SW480 (cell line): ENCODE results near the gene PRICKLE2.
A peak's percentile ranks its signal among the peaks of the same experiment; 100 is the strongest.

Source experiments
- DNase-seq: peaks from one replicate; pipeline ENCODE4 v3.0.0-alpha.2; 2016; ENCODE audit warnings: low spot score

The PRICKLE2 gene

DNA sequence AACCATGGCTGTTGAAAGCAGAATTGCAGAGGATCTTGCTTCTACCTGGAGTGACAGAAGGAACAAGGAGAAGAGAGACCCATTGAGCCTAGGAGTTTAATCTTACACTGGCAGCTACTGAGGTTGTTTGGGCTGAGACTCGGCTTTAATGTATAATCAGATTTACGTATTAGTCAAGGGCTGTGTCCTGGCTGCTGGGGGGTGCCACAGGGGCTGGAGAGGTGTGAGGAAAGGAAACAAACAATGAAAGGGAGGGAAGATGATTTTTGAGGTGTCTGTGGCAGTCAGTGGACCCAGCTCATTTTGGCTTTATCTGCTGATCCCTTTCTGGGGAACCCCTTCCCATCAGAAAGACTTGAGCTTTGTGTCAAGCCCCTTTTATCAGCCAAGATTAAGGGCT, 95.7 kb downstream of the PRICKLE2 start:
- no peak for DNase-seq

DNA sequence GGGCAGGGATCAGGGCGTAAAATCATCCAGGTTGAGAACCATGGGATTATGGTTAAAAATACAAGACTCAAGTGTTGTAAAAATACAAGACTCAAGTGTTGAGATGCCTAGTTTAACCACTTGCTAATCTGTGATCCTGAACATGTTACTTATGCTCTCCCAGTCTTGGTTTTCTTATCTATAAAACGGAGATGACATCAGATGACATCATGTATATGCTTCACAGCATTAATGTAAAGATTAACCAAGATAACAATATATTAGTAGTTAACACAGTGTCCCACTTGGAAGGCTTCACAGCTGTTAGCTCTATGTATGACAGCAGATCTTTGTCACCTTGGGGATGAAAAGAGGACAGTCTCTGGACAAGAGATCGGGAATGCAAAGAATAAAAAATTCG, 96.2 kb downstream of the PRICKLE2 start:
- no peak for DNase-seq

DNA sequence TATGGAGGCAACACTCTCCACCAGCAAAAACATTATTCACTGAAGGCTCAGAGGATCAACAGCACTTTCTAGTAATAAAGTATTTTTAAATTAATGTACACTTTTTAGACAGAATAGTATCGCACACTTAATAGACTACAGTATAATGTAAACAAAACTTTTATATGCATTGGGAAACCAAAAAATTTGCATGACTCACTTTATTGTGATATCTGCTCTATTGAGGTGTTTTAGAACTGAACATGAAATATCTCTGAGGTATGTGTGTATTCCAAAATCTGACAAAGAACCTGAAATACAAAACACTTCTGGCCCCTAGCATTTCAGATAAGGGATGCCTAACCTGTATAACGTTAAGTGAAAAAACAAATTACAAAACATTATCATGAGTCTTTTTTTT, 99.7 kb downstream of the PRICKLE2 start:
- no peak for DNase-seq

DNA sequence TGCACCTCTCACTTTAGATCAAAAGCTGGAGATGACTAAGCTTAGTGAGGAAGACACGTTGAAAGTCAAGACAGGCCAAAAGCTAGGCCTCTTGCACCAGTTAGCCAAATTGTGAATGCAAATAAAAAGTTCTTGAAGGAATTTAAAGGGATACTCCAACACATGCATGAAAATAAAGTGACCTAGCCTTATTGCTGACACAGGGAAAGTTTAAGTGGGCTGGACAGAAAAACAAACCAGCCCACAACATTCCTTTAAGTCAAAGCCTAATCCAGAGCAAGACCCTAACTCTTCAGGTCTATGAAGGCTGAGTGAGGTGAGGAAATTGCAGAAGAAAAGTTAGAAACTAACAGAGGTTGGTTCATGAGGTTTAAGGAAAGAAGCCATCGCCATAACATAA, 101.3 kb downstream of the PRICKLE2 start:
- no peak for DNase-seq

DNA sequence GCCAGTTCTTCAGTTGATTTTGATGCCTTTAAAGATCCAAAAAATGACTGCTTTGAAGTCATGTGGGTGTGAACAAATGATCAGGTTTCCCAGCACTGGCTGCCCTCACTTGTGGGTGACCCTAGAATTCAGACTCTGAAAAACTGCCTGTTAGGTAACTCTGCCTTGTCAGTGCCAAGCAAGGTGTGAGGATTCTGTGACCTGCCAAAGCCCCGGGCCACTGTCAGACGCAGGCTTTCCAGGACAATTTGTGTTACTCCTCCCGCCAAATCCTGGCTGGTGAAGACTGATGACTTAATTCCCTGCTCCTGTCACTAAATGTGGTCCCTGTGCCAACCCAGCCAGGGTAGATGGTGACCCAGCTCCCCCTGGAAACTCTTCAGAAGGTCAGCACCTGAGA, 102.8 kb downstream of the PRICKLE2 start:
- DNase-seq = no peak

DNA sequence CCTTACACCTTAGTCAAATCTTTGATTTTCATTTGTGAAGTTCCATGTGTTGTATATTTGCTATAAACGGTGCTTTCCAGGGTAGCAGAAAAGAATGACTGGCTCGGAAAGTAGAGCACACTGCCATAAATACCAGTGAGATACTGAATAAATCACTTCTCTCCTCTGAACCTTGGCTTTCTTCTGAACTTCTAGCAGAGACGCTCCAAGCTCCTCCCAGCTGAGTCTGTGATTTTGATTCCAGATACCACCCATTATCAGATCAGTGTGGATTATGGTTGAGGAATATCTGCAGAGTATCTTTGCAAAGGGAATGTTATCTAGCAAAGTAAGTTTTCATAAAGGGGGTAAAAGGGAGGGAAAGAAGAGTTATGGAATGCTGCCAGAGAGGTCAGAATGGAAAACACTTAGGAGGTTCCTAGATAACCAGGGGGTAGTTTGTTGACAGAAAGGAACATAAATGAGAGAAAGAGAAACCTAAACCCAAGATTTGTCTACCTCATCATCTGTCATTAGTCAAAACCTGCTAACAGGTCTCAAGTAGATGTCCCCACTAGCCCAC, 103.4 kb downstream of the PRICKLE2 start:
- no peak for DNase-seq

DNA sequence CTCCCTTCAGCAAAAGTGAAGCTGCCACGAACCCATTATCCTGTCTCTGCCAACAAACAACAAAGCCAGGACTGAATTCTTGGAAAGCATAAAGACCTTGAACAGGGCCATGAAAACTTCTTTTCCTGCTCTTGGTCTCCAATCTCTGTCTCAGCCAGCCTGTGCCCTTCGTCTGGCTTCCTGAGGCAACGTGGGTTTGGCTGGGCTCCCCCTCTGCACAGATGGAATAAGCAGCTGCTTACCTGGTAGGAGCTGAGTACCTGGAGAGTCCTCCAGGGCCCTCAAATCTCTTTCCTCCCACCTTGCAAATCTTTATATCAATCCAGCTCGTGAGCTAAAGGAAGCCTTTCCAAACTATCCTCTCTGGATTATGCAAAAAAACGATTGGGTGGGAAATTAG, 104.4 kb downstream of the PRICKLE2 start:
- no peak for DNase-seq

DNA sequence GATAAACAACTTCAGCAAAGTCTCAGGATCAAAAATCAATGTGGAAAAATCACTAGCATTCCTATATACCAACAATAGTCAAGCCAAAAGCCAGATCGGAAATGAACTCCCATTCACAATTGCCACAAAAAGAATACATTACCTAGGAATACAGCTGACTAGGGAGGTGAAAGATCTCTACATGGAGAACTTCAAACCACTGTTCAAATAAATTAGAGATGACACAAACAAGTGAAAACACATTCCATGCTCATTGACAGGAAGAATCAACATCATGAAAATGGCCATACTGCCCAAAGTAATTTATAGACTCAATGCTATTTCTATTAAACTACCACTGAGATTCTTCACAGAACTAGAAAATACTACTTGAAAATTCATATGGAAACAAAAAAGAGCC, 107.8 kb downstream of the PRICKLE2 start:
- DNase-seq = no peak

DNA sequence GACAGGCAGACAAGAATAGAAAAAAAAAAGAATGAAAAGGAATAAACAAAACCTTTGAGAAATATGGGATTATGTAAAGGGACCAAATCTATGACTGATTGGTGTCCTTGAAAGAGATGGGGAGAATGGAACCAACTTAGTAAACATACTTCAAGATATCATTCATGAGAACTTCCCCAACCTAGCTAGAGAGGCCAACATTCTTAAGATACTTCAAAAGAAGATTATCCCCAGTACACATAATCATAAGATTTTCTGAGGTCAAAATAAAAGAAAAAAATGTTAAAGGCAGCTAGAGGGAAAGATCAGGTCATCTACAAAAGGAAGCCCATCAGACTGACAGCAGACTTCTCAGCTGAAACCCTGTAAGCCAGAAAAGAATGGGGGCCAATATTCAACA, 110.6 kb downstream of the PRICKLE2 start:
- no peak for DNase-seq

DNA sequence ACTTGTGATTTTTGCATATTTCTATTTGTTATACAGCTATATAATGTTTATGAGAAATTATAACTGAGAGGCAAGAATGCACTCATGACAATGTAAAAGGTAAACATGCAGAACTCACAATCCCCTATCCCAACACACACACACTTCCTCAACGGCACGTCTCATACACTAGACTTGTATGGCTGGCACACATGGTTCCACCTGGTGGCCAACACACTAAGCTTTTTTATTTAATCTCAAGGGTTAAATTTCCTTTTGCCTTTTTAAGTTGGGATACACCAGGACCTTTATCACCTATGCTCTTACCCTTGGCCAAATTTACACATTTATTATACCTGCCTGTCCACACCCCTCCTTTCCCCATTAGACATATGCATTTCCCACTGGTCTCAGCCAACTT, 113.4 kb downstream of the PRICKLE2 start:
- no peak for DNase-seq

DNA sequence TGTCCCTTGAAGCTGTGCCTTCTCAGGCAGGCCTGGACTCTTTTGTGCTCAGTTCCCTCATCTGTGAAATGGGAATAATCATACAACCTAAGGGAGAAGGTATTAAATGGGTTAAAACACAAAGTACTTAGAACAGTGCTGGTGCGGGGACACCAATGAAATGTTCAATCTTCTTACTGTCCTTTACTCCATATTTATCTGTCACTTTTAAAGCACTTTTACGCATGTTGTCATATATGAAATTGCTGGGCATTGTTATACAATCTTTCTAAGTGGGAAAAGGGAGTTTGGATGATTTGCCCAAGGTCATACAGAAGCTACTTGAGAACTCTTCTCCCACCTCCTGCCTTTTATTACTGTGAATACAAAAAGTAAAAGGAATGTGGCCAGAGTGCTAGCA, 114.2 kb downstream of the PRICKLE2 start:
- DNase-seq = no peak

DNA sequence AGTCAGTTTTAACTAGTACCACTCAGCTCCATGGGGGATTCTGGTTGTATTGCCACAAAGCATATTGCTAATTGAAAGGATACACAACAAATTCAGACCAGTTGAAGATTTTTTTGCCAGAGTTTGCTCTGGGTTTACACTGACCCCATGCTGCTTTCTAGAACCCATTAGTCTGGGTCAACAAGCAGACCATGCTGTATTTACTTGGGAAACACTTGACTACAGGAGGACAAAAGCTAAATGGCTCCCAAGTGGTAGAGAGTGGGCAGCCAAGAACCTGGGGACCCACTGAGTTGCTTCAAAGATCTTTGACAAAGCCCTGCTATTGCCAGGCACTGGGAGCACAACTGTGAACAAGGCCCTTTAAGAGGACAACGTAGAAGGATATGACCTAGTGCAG, 115.2 kb downstream of the PRICKLE2 start:
- peak; percentile 5 for DNase-seq

DNA sequence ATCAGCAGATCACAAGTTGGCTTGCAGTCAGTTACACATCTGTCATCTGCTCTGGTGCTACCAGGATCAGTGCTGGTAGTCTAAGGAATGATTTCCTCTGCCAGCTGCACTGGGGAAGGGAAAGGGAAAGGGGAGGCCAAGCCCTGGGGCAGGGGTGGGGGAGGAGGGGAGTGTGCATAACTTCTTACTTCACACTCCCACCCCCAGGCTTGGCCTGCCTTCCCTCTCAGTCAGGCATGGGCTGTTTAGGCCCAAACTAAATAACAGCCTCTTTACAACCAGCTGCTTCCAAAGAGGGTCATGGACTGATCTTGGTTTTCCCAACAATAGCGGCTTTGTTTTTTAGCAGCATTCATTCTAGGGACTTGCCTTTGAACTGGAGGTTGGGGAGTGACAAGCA, 115.8 kb downstream of the PRICKLE2 start:
- peak; percentile 93 for DNase-seq

DNA sequence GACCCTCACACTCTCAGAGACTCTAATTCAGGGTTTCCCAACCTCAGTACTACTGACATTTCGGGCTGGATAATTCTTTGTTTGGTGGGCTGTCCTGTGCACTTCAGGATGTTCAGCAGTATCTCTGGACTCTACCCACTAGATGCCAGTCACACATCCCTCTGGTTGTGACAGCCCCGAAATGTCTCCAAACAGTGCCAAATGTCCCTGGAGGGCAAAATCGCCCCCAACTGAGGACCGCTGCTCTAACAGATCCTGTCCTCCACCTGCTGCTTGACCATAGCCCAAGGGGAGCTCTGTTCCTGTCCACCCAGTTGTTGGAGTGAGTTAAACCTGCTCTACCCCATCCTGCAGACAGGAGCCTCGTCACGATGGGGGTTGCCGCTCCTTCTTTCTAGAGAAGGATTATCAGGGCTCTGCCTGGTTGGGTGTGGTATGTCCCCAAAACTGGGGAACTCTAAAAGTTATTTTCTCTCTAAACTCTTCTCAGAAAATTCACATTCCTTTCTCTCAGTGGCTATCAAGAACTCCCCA, 116.4 kb downstream of the PRICKLE2 start:
- DNase-seq = no peak

DNA sequence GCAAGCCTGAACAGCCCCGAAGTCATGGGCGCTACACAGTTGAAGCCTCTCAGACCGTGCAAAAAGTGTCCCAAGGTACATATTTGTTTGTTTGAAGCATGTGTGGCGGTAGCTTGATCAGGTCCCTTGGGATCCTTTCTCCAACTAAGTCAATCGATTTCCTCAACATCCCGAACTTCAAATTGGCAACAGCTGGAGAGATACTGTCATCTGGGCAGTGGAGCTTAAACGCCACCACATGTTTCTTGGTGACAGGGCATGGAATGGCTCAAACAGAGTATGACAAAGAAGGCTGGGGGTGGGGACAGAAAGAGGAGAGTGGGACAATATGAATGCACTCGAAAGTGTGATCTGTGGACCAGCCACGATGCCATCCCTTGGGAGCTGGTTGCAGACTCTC, 117.0 kb downstream of the PRICKLE2 start:
- no peak for DNase-seq

DNA sequence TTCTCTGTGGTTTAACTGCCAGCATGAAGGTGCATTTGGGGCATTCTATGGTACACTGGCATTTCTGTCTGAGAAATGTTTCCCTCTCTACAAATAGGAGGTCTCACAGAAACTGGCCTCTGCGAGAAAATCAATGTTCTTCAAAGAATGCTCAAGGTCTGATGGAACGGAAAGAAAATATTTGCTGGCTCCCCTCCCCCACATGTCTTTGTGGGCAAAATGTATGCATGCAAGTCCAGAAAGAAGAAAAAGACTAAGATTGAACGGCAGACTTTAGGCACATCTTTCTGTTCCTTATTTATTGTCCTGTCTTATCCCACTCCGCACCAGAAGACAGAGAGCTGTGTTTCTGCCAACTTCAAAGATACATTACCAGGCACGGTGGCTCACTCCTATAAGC, 118.1 kb downstream of the PRICKLE2 start:
- DNase-seq = no peak

DNA sequence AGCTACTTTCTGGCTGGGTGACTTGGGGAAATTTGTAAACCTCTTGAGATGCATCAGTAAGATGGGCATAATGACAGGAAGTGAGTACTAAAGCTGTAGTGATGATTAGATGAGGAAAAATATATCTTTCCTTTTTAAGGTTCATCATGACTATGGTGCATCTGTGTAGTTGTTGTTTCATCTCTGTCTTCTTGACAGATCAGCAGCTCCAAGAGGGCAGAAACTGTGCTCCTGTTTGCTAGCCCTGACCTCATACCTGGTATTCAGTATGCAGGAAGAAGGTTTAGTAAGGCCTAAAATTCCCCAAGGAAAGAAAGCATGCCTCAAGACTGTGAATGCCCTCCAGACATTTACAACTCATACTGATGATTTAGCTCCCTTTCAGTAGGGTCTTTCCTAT, 119.5 kb downstream of the PRICKLE2 start:
- no peak for DNase-seq

DNA sequence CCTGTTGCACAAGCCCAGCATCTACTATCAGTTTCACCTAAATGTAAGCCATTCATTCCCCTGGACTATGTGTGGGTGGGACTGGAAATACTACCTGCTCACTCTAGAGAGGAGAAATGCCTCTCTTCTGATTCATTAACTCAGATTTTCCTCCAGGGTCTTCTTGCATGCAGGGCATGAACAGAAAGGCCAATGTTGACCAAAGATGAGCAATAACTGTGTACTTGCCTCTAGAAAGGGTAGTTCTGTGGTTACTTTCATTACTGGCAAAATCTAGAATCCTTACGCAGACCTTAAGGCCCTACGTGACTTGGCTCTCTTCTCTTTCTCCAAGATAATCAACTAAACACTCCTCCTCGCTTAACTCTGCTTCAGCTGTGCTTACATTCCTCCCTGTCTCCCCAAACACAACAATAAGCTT, 120.6 kb downstream of the PRICKLE2 start:
- peak; percentile 16 for DNase-seq

DNA sequence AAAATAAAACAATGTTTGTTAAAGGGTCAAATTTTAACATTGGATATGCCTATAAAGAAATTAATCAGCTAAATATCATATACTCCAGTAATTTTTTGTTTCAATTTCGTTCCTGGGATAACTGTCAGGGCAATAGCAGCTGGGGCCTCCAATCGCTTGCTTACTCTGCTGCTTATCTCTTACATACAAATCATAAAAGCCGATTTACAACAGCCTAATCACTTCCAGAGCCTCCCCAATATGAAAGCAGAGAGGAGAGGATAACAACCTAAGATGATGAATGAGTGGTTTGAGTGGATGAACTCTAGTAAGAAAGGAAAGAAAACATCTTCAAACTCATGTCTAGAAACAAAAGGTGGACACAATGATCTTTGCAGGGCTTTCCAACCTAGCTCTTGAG, 121.3 kb downstream of the PRICKLE2 start:
- no peak for DNase-seq

DNA sequence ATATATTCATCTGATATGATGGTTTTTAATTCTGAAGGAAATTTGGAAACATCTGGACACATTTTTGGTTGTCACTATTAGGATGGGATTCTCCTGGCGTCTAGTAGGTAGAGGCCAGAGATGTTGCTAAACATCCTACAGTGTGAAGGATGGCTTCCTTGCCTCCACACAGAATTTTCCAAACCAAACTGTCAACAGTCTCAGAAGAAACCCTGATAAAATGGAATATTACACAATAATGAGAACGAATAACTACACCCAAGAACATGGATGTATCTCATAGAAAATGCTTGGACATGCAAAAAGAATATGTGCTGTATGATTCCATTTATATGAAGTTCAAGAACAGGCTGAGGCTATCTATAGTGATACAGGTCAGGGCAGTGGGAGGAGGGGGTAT, 122.1 kb downstream of the PRICKLE2 start:
- no peak for DNase-seq

DNA sequence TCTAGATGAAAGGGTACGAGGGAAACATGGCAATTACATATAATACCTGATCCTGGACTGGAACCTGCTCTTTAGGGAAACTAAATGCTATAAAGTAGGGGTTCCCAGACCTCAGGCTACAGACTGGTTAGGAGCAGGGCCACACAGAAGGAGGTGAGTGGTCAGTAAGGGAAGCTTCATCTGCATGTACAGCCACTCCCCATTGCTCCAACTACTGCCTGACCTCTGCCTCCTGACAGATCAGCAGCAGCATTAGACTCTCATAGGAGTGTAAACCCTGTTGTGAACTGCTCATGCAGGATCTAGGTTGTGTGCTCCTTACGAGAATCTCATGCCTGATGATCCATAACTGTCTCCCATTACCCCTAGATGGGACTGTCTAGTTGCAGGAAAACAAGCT, 123.1 kb downstream of the PRICKLE2 start:
- no peak for DNase-seq

DNA sequence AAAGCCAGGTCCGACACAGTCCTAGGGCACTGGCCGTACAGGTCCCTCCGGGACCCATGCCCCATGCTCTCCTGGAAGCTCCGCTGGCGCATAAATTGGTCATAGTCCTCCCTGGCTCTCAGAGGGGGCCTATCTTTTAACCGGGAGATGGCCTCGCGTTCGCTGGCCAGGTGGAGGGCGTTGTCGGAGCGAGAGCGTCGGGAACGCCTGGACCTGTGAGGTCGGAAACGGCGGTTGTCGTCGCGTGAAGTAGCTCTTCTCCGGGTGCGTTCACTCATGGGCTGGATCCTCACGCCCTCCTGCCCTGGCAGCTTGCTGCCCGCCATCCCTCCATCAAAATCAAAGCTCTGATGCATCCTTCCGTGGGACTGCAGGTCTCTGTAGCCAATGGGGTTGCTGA, 126.0 kb downstream of the PRICKLE2 start:
- DNase-seq = no peak

DNA sequence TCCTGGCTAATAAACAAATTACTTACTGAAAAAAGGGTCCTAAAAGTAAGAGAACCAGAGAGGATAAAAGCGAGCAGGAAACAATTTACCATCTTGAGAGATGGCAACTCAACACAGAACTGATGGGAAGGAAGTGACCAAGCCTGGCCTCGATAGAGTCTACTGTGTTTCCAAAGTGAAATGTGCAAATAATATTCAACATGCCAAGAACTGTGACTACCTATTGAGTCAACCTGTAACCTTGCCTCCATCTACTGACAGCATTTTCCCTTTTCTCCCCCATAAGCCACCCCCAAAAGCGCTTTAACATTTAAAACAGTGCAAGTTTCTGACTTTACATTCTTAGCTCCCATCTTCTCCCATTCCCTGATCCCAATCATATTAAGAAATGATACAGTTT, 126.6 kb downstream of the PRICKLE2 start:
- DNase-seq = no peak

DNA sequence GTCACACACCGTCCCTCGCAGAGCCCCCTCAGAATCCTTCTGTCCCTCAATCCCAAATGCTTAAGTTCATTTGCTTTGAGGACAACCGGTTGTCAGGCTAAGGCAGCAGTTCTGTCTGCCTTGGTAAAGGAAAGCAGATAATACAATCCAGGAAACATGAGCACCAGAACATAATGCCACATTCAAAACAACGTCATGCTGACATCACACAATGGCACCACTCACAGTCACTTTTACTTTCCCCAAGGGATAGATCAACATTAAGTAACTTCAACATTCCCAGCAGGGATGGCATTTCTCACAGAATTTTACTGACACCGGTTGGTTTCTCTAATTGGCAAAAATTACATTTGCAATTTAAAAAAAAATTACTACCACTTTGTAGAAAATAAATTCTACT, 127.3 kb downstream of the PRICKLE2 start:
- no peak for DNase-seq

DNA sequence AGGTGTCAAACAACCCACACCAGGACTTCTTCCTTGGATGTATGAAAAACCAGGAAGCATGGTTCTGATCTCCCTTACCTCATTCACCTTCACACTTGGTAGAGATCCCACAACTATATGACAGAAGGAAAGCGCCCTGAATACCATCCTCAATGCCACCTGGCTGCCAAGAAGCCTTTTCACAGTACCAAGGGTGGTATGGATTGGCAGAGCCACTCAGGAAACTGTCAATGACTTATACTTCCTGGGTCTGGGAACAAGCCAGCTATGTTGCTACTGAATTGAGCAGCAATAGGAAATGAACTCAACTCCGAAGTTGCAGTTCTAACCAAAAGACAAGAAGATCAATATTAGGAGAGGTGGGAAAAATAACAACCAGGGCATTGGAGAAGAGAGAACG, 129.5 kb downstream of the PRICKLE2 start:
- DNase-seq = no peak
